OCI-LY7 (cell line): Measurements from ENCODE around the gene KLHL4. TPM values are rescaled to one million over a fixed set of nuclear protein-coding genes. Genes with fewer than 3 reads are reported as not detected.

ENCODE experiments used
- BruUV-seq: library from RNA; stranded (reverse); fragments of 400-500 nt; replicated peaks from 2 replicates; lab custom pipeline; 2021; lab: Mats Ljungman, UMichigan
- CTCF ChIA-PET: fragments of 300-600 bp; sonication (Branson Sonifier 250); formaldehyde crosslinking; loops from one replicate; lab custom pipeline; 2022; ENCODE audit warnings: antibody characterized with exemption; ENCODE audit not compliant: unreplicated experiment; lab: Charles Lee
- POLR2A ChIA-PET: fragments of 300-600 bp; sonication (Branson Sonifier 250); formaldehyde crosslinking; loops from one replicate; lab custom pipeline; 2022; ENCODE audit warnings: antibody characterized with exemption; lab: Charles Lee
- DNase-seq: peaks from one replicate; pipeline ENCODE4 v3.0.0-alpha.2; 2015; ENCODE audit warnings: low spot score
- H2AFZ ChIP-seq: fragments of 200-600 bp; sonication (generic), shearing (Covaris generic); 2 replicates; pipeline ENCODE4 v1.6.1; 2014; ENCODE audit warnings: mild to moderate bottlenecking, antibody characterized with exemption, low read length, moderate library complexity
- H3K27ac ChIP-seq: fragments of 200-600 bp; sonication (generic); 2 replicates; pipeline ENCODE4 v1.5.1; 2014; ENCODE audit warnings: mixed run types, low read depth, mild to moderate bottlenecking, moderate library complexity, low read length, inconsistent platforms; ENCODE audit not compliant: poor library complexity, severe bottlenecking
- H3K36me3 ChIP-seq: fragments of 200-600 bp; sonication (generic); 2 replicates; pipeline ENCODE4 v1.6.1; 2014; ENCODE audit warnings: mild to moderate bottlenecking, antibody characterized with exemption, low read length, moderate library complexity, mixed read lengths; ENCODE audit not compliant: insufficient read depth
- H3K4me1 ChIP-seq: fragments of 200-600 bp; sonication (generic); 2 replicates; pipeline ENCODE4 v1.5.1; 2014; ENCODE audit warnings: mild to moderate bottlenecking, low read length; ENCODE audit not compliant: insufficient read depth, poor library complexity, severe bottlenecking
- H3K4me2 ChIP-seq: fragments of 200-600 bp; sonication (generic); 2 replicates; pipeline ENCODE4 v1.6.1; 2014; ENCODE audit warnings: mild to moderate bottlenecking, low read length
- H3K4me3 ChIP-seq: fragments of 200-600 bp; sonication (generic); 2 replicates; pipeline ENCODE4 v1.5.1; 2014; ENCODE audit warnings: mild to moderate bottlenecking, low read depth, low read length; ENCODE audit not compliant: poor library complexity, severe bottlenecking
- H3K79me2 ChIP-seq: fragments of 200-600 bp; sonication (generic); 2 replicates; pipeline ENCODE4 v1.6.1; 2016; ENCODE audit warnings: low read depth, mild to moderate bottlenecking, low read length, moderate library complexity, mixed read lengths; ENCODE audit not compliant: insufficient read depth
- H3K9me2 ChIP-seq: fragments of 200-600 bp; sonication (generic); 2 replicates; pipeline ENCODE4 v1.6.1; 2016; ENCODE audit warnings: mild to moderate bottlenecking, low read length, mixed read lengths; ENCODE audit not compliant: insufficient read depth
- H3K9me3 ChIP-seq: fragments of 200-600 bp; sonication (generic); 2 replicates; pipeline ENCODE4 v1.6.1; 2014; ENCODE audit warnings: mild to moderate bottlenecking, mixed run types, low read length, mixed read lengths
- H4K20me1 ChIP-seq: fragments of 200-600 bp; sonication (generic); 2 replicates; pipeline ENCODE4 v1.6.1; 2014; ENCODE audit warnings: mild to moderate bottlenecking, antibody characterized with exemption, low read length, moderate library complexity, mixed read lengths; ENCODE audit not compliant: insufficient read depth
- CTCF ChIP-seq: fragments of 200-600 bp; sonication (generic); conservative IDR thresholded peaks from 2 replicates; pipeline ENCODE4 v1.5.1; 2014; ENCODE audit warnings: mild to moderate bottlenecking, antibody characterized with exemption, low read length, moderate library complexity, mixed read lengths
- EZH2phosphoT487 ChIP-seq: fragments of 200-600 bp; sonication (generic); IDR thresholded peaks from 2 replicates; pipeline ENCODE4 v1.6.1; 2018; ENCODE audit warnings: low read depth, borderline replicate concordance, mild to moderate bottlenecking, mixed run types, antibody characterized with exemption, low read length, moderate library complexity, mixed read lengths
- intact Hi-C: fragments of 100-400 bp; cut with micrococcal nuclease; formaldehyde crosslinking; loops from one replicate; pipeline ENCODE4 v1.10.0; 2022; ENCODE audit not compliant: unreplicated experiment
- total RNA-seq, 2 experiments: library from RNA; depleted of rRNA in 1 of 2; stranded (reverse); fragments of >200 nt in 1 of 2; shearing (Covaris generic) in 1 of 2; gene quantifications; 2 replicates each; pipeline ENCODE4 v1.2.3, GENCODE V29; 2014 to 2022

KLHL4 gene
- total RNA-seq, 2 experiments from 2014 or later = not detected

- H3K4me1 ChIP-seq = no peaks in the 10 kb centered on the region
- no peaks in the 10 kb centered on the region for H3K79me2 ChIP-seq
- H2AFZ ChIP-seq = no peak overlapping the region
- no peak overlapping the region for H3K4me3 ChIP-seq
- no peak for DNase-seq
- TF ChIP-seq EZH2phosphoT487 (no peak), CTCF (no peak)
- H3K36me3 ChIP-seq = no peaks in the 10 kb centered on the region
- CTCF ChIA-PET = no interaction called here
- BruUV-seq = no TSS peak
- intact Hi-C loops = no loop called here
- H3K4me2 ChIP-seq = no peak overlapping the region
- POLR2A ChIA-PET = no interaction called here
- H4K20me1 ChIP-seq = no peaks in the 10 kb centered on the region
- H3K27ac ChIP-seq = no peak overlapping the region
- no peaks in the 10 kb centered on the region for H3K9me2 ChIP-seq
- no peaks in the 10 kb centered on the region for H3K9me3 ChIP-seq
Measured at GRCh38 chrX:87528487-87528886, 10.9 kb downstream of the KLHL4 start.

GRCh38 chrX:87571964-87572363 lies 54.4 kb downstream of the KLHL4 start:
- Histone ChIP-seq H4K20me1 (no peaks in the 10 kb centered on the region), H3K9me3 (no peaks in the 10 kb centered on the region), H3K36me3 (no peaks in the 10 kb centered on the region), H3K4me2 (no peak overlapping the region), H3K9me2 (no peaks in the 10 kb centered on the region), H3K27ac (no peak overlapping the region), H2AFZ (no peak overlapping the region), H3K4me3 (no peak overlapping the region), H3K79me2 (no peaks in the 10 kb centered on the region), H3K4me1 (no peaks in the 10 kb centered on the region)
- CTCF ChIA-PET = no interaction called here
- DNase-seq = no peak
- no TSS peak for BruUV-seq
- POLR2A ChIA-PET = no interaction called here
- intact Hi-C loops = no loop called here
- TF ChIP-seq EZH2phosphoT487 = no peak
- no peak for TF ChIP-seq CTCF

GRCh38 chrX:87572901-87573300 lies 55.3 kb downstream of the KLHL4 start:
- H2AFZ ChIP-seq = no peak overlapping the region
- no TSS peak for BruUV-seq
- POLR2A ChIA-PET = interaction anchor here (0.6 kb wide), 1 partner anchor 403 kb away, joined by 3 read pairs; no protein-coding TSS in a partner anchor
- H3K4me2 ChIP-seq = no peak overlapping the region
- no peak for TF ChIP-seq CTCF
- no peak for TF ChIP-seq EZH2phosphoT487
- no peak for DNase-seq
- H3K79me2 ChIP-seq = no peaks in the 10 kb centered on the region
- no peaks in the 10 kb centered on the region for H3K9me2 ChIP-seq
- no peaks in the 10 kb centered on the region for H4K20me1 ChIP-seq
- H3K4me1 ChIP-seq = no peaks in the 10 kb centered on the region
- intact Hi-C loops = no loop called here
- H3K4me3 ChIP-seq = no peak overlapping the region
- H3K36me3 ChIP-seq = no peaks in the 10 kb centered on the region
- CTCF ChIA-PET = no interaction called here
- no peak overlapping the region for H3K27ac ChIP-seq
- H3K9me3 ChIP-seq = no peaks in the 10 kb centered on the region
